Measurements from ENCODE around the gene MYH9.

DNA sequence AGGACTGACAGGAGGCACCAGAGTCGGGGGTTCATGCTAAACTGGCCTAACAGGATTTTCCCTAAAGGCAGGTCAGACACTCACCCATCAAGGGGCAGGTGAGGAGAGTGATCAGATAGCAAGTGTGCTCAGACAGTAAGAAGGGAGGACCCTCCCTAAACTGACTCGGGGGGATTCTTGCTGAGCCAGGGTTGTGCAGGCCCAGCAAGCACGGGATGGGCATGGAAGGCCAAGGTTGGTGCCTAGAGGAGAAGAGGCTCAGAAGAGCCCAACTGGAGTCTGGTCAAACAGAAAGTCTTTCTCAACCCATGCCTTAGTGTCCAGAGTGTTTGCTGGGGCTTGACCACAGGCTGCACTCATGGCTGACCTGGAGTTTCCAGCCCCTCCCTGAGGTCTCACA is 141.0 kb downstream of the MYH9 start:
- TF ChIP-seq, protein P1, sequence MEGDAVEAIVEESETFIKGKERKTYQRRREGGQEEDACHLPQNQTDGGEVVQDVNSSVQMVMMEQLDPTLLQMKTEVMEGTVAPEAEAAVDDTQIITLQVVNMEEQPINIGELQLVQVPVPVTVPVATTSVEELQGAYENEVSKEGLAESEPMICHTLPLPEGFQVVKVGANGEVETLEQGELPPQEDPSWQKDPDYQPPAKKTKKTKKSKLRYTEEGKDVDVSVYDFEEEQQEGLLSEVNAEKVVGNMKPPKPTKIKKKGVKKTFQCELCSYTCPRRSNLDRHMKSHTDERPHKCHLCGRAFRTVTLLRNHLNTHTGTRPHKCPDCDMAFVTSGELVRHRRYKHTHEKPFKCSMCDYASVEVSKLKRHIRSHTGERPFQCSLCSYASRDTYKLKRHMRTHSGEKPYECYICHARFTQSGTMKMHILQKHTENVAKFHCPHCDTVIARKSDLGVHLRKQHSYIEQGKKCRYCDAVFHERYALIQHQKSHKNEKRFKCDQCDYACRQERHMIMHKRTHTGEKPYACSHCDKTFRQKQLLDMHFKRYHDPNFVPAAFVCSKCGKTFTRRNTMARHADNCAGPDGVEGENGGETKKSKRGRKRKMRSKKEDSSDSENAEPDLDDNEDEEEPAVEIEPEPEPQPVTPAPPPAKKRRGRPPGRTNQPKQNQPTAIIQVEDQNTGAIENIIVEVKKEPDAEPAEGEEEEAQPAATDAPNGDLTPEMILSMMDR (IDR thresholded peaks at IDR 0.05), result no peak
- no peak for TF ChIP-seq POLR2A (IDR thresholded peaks at IDR 0.05)
